ENCODE measurements around the gene IL34.

IL34 gene

DNA sequence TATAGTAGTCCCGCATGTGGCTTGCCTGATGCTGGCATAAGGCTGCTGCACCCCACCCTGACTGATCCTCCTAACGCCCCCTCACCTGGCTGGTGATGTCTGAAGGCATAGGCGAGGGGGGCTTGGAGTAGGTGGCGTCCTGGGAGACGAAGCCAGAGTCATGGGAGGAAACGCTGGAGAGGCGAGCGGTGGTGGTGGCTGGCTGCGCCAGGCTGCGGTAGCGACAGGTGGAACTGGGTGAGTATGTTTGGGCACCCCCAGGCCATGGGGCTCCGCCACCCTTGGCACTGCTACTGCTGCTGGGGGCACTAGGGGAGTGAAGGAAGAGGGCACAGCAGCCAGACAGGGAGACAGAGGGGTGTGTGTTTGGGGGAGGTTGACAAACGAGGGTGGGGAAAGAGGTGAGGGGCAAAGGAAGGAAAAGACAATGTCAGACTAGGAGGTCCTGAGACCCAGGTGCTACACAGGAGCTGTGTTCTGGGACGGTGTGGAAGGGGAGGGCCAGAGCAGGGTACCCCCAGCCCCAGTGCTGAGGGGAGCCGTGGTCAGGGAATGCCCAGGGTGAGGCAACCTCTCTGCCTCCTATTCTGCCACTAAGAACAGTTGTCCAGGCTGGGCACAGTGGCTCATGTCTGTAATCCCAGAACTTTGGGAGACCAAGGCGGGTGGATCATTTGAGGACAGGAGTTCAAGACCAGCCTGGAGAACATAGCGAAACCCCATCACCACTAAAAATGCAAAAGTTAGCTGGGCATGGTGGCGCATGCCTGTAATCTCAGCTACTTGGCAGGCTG lies 28.1 kb downstream of the IL34 start:
- Histone ChIP-seq H3K18ac (ENCODE audit: low read length) (no peak overlapping the region), H3K27me3 (ENCODE audit: control insufficient read depth in 3 of 3, insufficient read depth in 3 of 3, low read depth in 1 of 3, low read length in 3 of 3) (no peaks in the 10 kb centered on the region), H3K4ac (ENCODE audit: low read length) (no peak overlapping the region), H3K23ac (ENCODE audit: low read depth, low read length, poor library complexity) (peak overlapping the region; percentile 85), H2BK5ac (ENCODE audit: low read length) (no peak overlapping the region), H3K79me1 (ENCODE audit: low read depth, low read length) (peaks cover 4% of the 10 kb centered on the region), H3K27ac (replicated peaks; ENCODE audit: low read length) (no peak overlapping the region), H3K9ac (ENCODE audit: low read depth, low read length, poor library complexity) (peak overlapping the region; percentile 77), H3K4me2 (ENCODE audit: insufficient read depth, low read length, poor library complexity, severe bottlenecking) (no peak overlapping the region), H2BK15ac (ENCODE audit: low read length) (no peak overlapping the region), H2AK5ac (ENCODE audit: low read depth, low read length) (no peak overlapping the region), H3K4me1 (ENCODE audit: control insufficient read depth in 2 of 2, insufficient read depth in 1 of 2, low read depth in 1 of 2, low read length in 2 of 2) (no peaks in the 10 kb centered on the region), H3K9me3 (replicated peaks in 1 of 2; ENCODE audit: control insufficient read depth in 2 of 2, insufficient read depth in 1 of 2, low read depth in 1 of 2, low read length in 2 of 2) (peaks cover 0 to 13% of the 10 kb centered on the region in 2 donors), H4K91ac (ENCODE audit: low read depth, low read length, poor library complexity) (peak overlapping the region; percentile 22), H3K4me3 (ENCODE audit: low read length in 2 of 2) (no peak overlapping the region), H3K14ac (ENCODE audit: low read length) (no peak overlapping the region), H2AFZ (ENCODE audit: low read length) (no peak overlapping the region), H2BK120ac (ENCODE audit: low read depth, low read length) (no peak overlapping the region), H2BK12ac (ENCODE audit: low read length) (no peak overlapping the region), H4K8ac (ENCODE audit: low read depth, low read length) (peak overlapping the region; percentile 17), H3K36me3 (replicated peaks in 1 of 2; ENCODE audit: control insufficient read depth in 2 of 2, insufficient read depth in 2 of 2, low read length in 2 of 2) (peaks cover 35 to 99% of the 10 kb centered on the region in 2 donors)
- WGBS, 2 donors (ENCODE audit: extremely low coverage in 2 of 2, insufficient read length in 2 of 2, insufficient replicate concordance in 1 of 2), result no CpG with 5 or more reads among the region's 18 CpGs
- DNase-seq (ENCODE audit: low spot score), result no peak

DNA sequence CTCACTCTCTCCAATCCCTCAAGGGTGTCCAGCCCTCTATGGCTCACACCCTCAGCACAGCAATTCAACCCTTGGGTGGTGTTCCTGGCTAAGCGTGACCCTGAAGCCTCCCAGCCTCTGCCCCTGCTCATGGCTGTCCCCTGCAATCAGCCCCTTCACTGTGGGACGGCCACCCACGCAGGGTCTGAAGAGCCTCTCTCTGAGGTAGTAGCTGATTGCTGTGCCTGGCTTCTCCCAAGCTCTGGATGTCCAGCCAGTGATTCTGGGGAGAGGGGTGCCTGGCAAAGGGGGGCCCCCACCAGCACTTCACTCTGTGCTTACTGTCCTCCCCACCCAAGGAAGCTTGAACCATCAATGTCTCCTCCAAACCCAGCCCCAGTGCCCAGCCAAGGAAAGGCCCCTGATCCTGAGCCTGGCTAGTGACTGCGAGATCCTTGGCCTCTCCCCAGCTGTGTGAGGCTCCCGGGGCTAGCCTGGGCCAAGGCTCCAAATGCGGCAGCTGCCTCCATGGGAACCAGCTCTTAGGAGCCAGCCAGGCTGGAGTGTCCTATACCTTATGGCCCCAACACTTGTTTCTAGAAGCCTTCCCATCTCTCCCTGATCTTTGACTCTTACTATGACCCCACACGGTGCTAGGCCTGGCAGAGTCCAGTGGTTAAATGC lies 29.6 kb downstream of the IL34 start:
- Histone ChIP-seq H3K27ac (replicated peaks; ENCODE audit: low read length) (no peak overlapping the region), H3K36me3 (replicated peaks in 1 of 2; ENCODE audit: control insufficient read depth in 2 of 2, insufficient read depth in 2 of 2, low read length in 2 of 2) (peaks cover 31 to 95% of the 10 kb centered on the region in 2 donors)

GRCh38 chr16:70676675-70677498 lies 30.5 kb downstream of the IL34 start:
- WGBS, 2 donors (ENCODE audit: extremely low coverage in 2 of 2, insufficient read length in 2 of 2, insufficient replicate concordance in 1 of 2), result no CpG with 5 or more reads among the region's 14 CpGs
- peaks cover 28 to 88% of the 10 kb centered on the region in 2 donors for H3K36me3 ChIP-seq (replicated peaks in 1 of 2; ENCODE audit: control insufficient read depth in 2 of 2, insufficient read depth in 2 of 2, low read length in 2 of 2)

More for the DNA sequence above, 29.6 kb downstream of the IL34 start:
- Histone ChIP-seq H3K9ac (ENCODE audit: low read depth, low read length, poor library complexity) (no peak overlapping the region), H3K79me1 (ENCODE audit: low read depth, low read length) (peaks cover 11% of the 10 kb centered on the region), H3K4me3 (ENCODE audit: low read length in 2 of 2) (peak overlapping the region in 1 of 2 donors; percentile 42), H2BK5ac (ENCODE audit: low read length) (no peak overlapping the region), H2AK5ac (ENCODE audit: low read depth, low read length) (no peak overlapping the region), H3K23ac (ENCODE audit: low read depth, low read length, poor library complexity) (no peak overlapping the region), H4K91ac (ENCODE audit: low read depth, low read length, poor library complexity) (no peak overlapping the region), H2AFZ (ENCODE audit: low read length) (no peak overlapping the region), H3K4me2 (ENCODE audit: insufficient read depth, low read length, poor library complexity, severe bottlenecking) (no peak overlapping the region), H3K4ac (ENCODE audit: low read length) (no peak overlapping the region), H3K9me3 (replicated peaks in 1 of 2; ENCODE audit: control insufficient read depth in 2 of 2, insufficient read depth in 1 of 2, low read depth in 1 of 2, low read length in 2 of 2) (no peaks in the 10 kb centered on the region), H4K8ac (ENCODE audit: low read depth, low read length) (no peak overlapping the region), H2BK15ac (ENCODE audit: low read length) (no peak overlapping the region), H3K4me1 (ENCODE audit: control insufficient read depth in 2 of 2, insufficient read depth in 1 of 2, low read depth in 1 of 2, low read length in 2 of 2) (peaks cover 0 to 5% of the 10 kb centered on the region in 2 donors), H2BK120ac (ENCODE audit: low read depth, low read length) (no peak overlapping the region), H3K18ac (ENCODE audit: low read length) (no peak overlapping the region), H2BK12ac (ENCODE audit: low read length) (no peak overlapping the region), H3K14ac (ENCODE audit: low read length) (peak overlapping the region; percentile 8), H3K27me3 (ENCODE audit: control insufficient read depth in 3 of 3, insufficient read depth in 3 of 3, low read depth in 1 of 3, low read length in 3 of 3) (no peaks in the 10 kb centered on the region)
- WGBS, 2 donors (ENCODE audit: extremely low coverage in 2 of 2, insufficient read length in 2 of 2, insufficient replicate concordance in 1 of 2), result no CpG with 5 or more reads among the region's 7 CpGs
- DNase-seq (ENCODE audit: low spot score), result no peak

More at GRCh38 chr16:70676675-70677498, 30.5 kb downstream of the IL34 start:
- Histone ChIP-seq H4K91ac (ENCODE audit: low read depth, low read length, poor library complexity) (no peak overlapping the region), H3K27me3 (ENCODE audit: control insufficient read depth in 3 of 3, insufficient read depth in 3 of 3, low read depth in 1 of 3, low read length in 3 of 3) (no peaks in the 10 kb centered on the region), H3K18ac (ENCODE audit: low read length) (no peak overlapping the region), H4K8ac (ENCODE audit: low read depth, low read length) (no peak overlapping the region), H3K9ac (ENCODE audit: low read depth, low read length, poor library complexity) (no peak overlapping the region), H2AK5ac (ENCODE audit: low read depth, low read length) (no peak overlapping the region), H3K14ac (ENCODE audit: low read length) (no peak overlapping the region), H2BK12ac (ENCODE audit: low read length) (no peak overlapping the region), H3K9me3 (replicated peaks in 1 of 2; ENCODE audit: control insufficient read depth in 2 of 2, insufficient read depth in 1 of 2, low read depth in 1 of 2, low read length in 2 of 2) (no peaks in the 10 kb centered on the region), H3K79me1 (ENCODE audit: low read depth, low read length) (peaks cover 18% of the 10 kb centered on the region), H3K4me2 (ENCODE audit: insufficient read depth, low read length, poor library complexity, severe bottlenecking) (no peak overlapping the region), H2BK15ac (ENCODE audit: low read length) (no peak overlapping the region), H2AFZ (ENCODE audit: low read length) (no peak overlapping the region), H3K4me1 (ENCODE audit: control insufficient read depth in 2 of 2, insufficient read depth in 1 of 2, low read depth in 1 of 2, low read length in 2 of 2) (peaks cover 0 to 6% of the 10 kb centered on the region in 2 donors), H3K27ac (replicated peaks; ENCODE audit: low read length) (no peak overlapping the region), H3K23ac (ENCODE audit: low read depth, low read length, poor library complexity) (no peak overlapping the region), H3K4ac (ENCODE audit: low read length) (no peak overlapping the region), H2BK120ac (ENCODE audit: low read depth, low read length) (no peak overlapping the region), H2BK5ac (ENCODE audit: low read length) (no peak overlapping the region), H3K4me3 (ENCODE audit: low read length in 2 of 2) (peak overlapping the region in 1 of 2 donors; percentile 30)
- no peak for DNase-seq (ENCODE audit: low spot score)

All from neuronal stem cell (in vitro differentiated cells).